Neural crest cell (in vitro differentiated cells): Measurements from ENCODE around the gene NHSL1. TPM values are rescaled to one million over a fixed set of nuclear protein-coding genes. Genes with fewer than 3 reads are reported as not detected.

Experiments used
- DNase-seq: peaks from one replicate; pipeline ENCODE4 v3.0.0; 2021; ENCODE audit warnings: low read depth, mixed read lengths, low spot score
- H3K27ac Mint-ChIP-seq: one replicate; pipeline ENCODE4 v1.8.0; 2021; ENCODE audit warnings: mild to moderate bottlenecking, mixed read lengths; ENCODE audit not compliant: unreplicated experiment
- H3K27me3 Mint-ChIP-seq: 2 replicates; pipeline ENCODE4 v1.8.0; 2021; ENCODE audit warnings: low read depth, mild to moderate bottlenecking, mixed read lengths
- H3K36me3 Mint-ChIP-seq: 2 replicates; pipeline ENCODE4 v1.8.0; 2021; ENCODE audit warnings: low read depth, mild to moderate bottlenecking, mixed read lengths
- H3K4me1 Mint-ChIP-seq: 2 replicates; pipeline ENCODE4 v1.8.0; 2021; ENCODE audit warnings: mixed read lengths
- H3K4me3 Mint-ChIP-seq: one replicate; pipeline ENCODE4 v1.8.0; 2021; ENCODE audit warnings: mild to moderate bottlenecking, mixed read lengths
- H3K9me3 Mint-ChIP-seq: 2 replicates; pipeline ENCODE4 v1.8.0; 2021; ENCODE audit warnings: mixed read lengths
- CTCF ChIP-seq: fragments of 200-600 bp; sonication (generic); conservative IDR thresholded peaks from 2 replicates; pipeline ENCODE4 v1.5.0; 2021; ENCODE audit warnings: antibody characterized with exemption, mild to moderate bottlenecking
- total RNA-seq: library from RNA; stranded (reverse); gene quantifications from 2 replicates; pipeline ENCODE4 v1.2.1, GENCODE V29; 2021

NHSL1 gene
- total RNA-seq, 1 donor from 2014 or later: 54.7 TPM

DNA sequence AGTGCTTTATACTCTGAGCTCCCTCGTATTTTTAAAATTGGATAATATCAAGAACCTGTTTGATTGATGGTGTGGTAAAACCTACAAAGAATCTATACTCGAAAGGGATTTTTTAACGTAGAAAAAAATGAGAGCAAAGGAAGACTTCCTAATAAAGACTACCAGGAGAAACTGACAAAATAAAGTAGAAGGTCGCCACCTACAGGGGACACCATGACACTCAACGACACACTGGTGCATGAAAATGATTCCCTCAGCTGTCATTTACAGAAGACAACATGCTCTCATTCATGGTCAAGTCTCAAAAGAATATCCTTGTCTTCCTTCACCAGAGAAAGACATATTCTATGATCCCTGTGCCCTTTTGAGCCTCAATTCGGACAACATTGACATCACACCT lies 10.1 kb upstream of the NHSL1 start:
- H3K4me3 Mint-ChIP-seq: no peak overlapping the region
- H3K27me3 Mint-ChIP-seq: no peaks in the 10 kb centered on the region
- peak; percentile 69 for TF ChIP-seq CTCF
- no peak for DNase-seq
- no peak overlapping the region for H3K27ac Mint-ChIP-seq
- H3K36me3 Mint-ChIP-seq: no peaks in the 10 kb centered on the region
- no peaks in the 10 kb centered on the region for H3K9me3 Mint-ChIP-seq
- H3K4me1 Mint-ChIP-seq: peaks cover 71% of the 10 kb centered on the region

DNA sequence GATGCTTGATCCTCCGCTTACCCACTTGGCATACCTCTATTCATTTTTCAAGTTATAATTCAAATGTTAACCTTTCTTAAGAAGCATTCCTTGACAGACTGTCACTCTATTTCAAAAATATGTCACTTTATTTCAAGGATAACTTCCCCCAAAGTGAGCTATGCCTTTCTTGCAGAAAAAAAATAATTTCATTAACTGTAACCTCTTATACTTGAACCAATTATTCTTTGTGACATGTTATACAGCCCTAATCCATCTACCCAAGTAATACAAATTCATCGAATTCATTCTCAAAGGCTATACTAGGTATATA lies 9.3 kb upstream of the NHSL1 start:
- H3K4me3 Mint-ChIP-seq: no peak overlapping the region
- no peaks in the 10 kb centered on the region for H3K27me3 Mint-ChIP-seq
- peaks cover 70% of the 10 kb centered on the region for H3K4me1 Mint-ChIP-seq
- H3K9me3 Mint-ChIP-seq: no peaks in the 10 kb centered on the region
- H3K36me3 Mint-ChIP-seq: no peaks in the 10 kb centered on the region
- TF ChIP-seq CTCF: no peak
- no peak for DNase-seq
- no peak overlapping the region for H3K27ac Mint-ChIP-seq

DNA sequence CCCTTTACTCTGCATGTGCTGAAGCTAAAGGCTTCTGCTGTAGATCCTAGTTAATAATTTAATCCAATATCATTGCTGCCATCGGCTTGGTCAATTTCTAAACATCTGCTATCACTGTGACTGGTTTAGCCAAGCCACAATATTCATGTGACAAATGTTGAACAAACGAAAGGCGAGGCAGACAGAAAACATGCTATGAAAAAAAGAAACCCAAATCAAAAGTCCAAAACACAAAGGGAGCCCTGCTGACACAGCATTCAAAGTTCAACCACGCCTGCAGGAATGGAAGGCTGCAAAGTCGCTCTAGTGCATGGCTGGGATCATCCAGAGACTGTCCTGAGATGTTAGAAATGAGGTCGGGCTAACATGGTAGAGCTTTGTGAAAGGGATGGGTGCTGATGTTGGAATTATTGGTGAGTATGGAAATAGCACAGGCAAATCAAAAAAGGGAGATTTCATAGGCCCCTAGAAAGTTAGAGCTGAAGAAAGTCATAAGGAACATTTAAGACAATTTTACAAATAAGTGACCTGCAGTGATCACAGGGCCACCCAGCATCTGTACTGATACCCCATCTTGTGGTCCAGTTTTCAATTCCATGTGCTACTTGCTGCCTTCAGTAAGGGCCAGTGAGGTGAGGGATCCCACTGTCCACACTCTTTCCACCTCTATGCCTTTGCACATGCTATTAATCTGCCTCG lies 8.8 kb upstream of the NHSL1 start:
- Mint-ChIP-seq H3K4me3 (no peak overlapping the region), H3K27me3 (no peaks in the 10 kb centered on the region), H3K4me1 (peaks cover 66% of the 10 kb centered on the region), H3K27ac (no peak overlapping the region), H3K36me3 (no peaks in the 10 kb centered on the region), H3K9me3 (no peaks in the 10 kb centered on the region)
- DNase-seq: no peak
- no peak for TF ChIP-seq CTCF

DNA sequence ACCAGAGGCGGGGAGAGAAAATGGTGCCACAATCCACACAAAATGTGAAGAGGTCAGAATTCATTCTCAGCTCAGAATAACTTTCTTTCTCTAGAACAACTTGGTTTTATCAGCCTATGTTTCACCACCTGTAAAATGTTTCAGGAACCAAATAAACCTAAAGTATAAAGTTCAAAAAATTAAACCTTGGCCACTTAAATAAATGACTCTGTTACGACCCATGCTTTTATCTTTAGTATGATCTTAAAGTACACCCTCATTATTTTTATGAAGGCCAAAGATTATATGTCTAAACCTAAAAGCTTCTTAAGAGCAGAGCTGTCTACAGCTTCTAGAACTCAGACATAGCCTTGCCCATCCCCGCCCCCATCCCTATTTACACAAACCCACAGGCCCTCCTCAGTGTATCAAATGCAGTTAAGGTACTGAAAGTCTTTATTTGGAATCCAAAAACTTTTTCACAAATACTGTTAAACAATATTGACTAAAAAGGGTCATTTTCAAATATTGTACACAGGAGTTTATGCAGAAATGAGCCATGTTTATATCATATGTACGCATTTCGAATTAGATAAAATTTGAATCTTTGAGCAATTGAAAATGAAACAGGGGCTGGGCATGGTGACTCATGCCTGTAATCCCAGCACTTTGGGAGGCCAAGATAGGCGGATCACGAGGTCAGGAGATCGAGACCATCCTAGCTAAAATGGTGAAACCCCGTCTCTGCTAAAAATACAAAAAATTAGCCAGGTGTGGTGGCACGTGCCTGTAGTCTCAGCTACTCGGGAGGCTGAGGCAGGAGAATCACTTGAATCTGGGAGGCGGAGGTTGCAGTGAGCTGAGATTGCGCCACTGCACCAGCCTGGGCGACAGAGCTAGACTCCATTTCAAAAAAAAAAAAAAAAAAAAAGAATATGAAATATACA lies 5.7 kb upstream of the NHSL1 start:
- DNase-seq: no peak
- Mint-ChIP-seq H3K9me3 (no peaks in the 10 kb centered on the region), H3K36me3 (no peaks in the 10 kb centered on the region), H3K4me3 (no peak overlapping the region), H3K27ac (no peak overlapping the region), H3K4me1 (peaks cover 62% of the 10 kb centered on the region), H3K27me3 (no peaks in the 10 kb centered on the region)
- TF ChIP-seq CTCF: no peak

- Mint-ChIP-seq H3K4me1 (peaks cover 63% of the 10 kb centered on the region), H3K27ac (peak overlapping the region; percentile 40), H3K9me3 (no peaks in the 10 kb centered on the region), H3K36me3 (no peaks in the 10 kb centered on the region), H3K27me3 (no peaks in the 10 kb centered on the region), H3K4me3 (no peak overlapping the region)
- TF ChIP-seq CTCF: no peak
- DNase-seq: no peak
Measured at GRCh38 chr6:138503881-138504680, 4.8 kb upstream of the NHSL1 start.
